Psoas muscle (tissue), 8 donors: ENCODE measurements around the gene CORO2B. TPM values are rescaled to one million over a fixed set of nuclear protein-coding genes. Genes with fewer than 3 reads are reported as not detected.
A peak's percentile ranks its signal among the peaks of the same experiment; 100 is the strongest.

Experiments
- ATAC-seq, 4 donors: fragments of 200-7000 bp; cut with Tn5 transposase; one replicate each; pipeline ENCODE4 v1.9.1; 2020; ENCODE audit warnings: moderate library complexity in 3 of 4, mild to moderate bottlenecking in 2 of 4
- DNase-seq, 2 donors: peaks; one replicate each; pipeline ENCODE4 v3.0.0-alpha.2; 2020
- H3K27ac ChIP-seq: fragments of 200-600 bp; one replicate; pipeline ENCODE4 v1.8.0; 2022
- H3K27me3 ChIP-seq, 3 donors: fragments of 200-600 bp in 1 of 3; one replicate each; pipeline versions ENCODE4 v1.6.1 to v1.8.0; 2013 to 2022; ENCODE audit warnings: low read length in 2 of 3, mild to moderate bottlenecking in 2 of 3, moderate library complexity in 1 of 3; ENCODE audit not compliant: insufficient read depth in 3 of 3
- H3K36me3 ChIP-seq, 2 donors: fragments of 200-600 bp in 1 of 2; one replicate each; pipeline versions ENCODE4 v1.6.1 to v1.8.0; 2013 to 2022; ENCODE audit warnings: low read depth in 1 of 2, mild to moderate bottlenecking in 1 of 2, moderate library complexity in 1 of 2; ENCODE audit not compliant: insufficient read depth in 1 of 2
- H3K4me1 ChIP-seq: fragments of 200-600 bp; one replicate; pipeline ENCODE4 v1.8.0; 2022
- H3K4me3 ChIP-seq: fragments of 200-600 bp; one replicate; pipeline ENCODE4 v1.8.0; 2022; ENCODE audit warnings: mild to moderate bottlenecking
- H3K9me3 ChIP-seq: fragments of 200-600 bp; one replicate; pipeline ENCODE4 v1.8.0; 2022
- CTCF ChIP-seq: fragments of 200-600 bp; IDR thresholded peaks from one replicate; pipeline ENCODE4 v1.8.0; 2022; ENCODE audit warnings: antibody characterized with exemption
- WGBS, 3 donors: extraction: QIAGEN DNeasy Blood & Tissue Kit; methylation state at CpG; one replicate each; pipeline versions ENCODE4 v1.1.6 to v1.1.7; 2013; 5-methylcytosine and 5-hydroxymethylcytosine counted together
- intact Hi-C, 2 donors: fragments of 100-400 bp; cut with DNase I; formaldehyde crosslinking; loops; one replicate each; pipeline versions ENCODE4 v1.11.0 to v1.14.2; 2022
- polyA plus RNA-seq, 3 donors: library from polyadenylated mRNA; stranded (reverse); fragments of 200-250 nt; gene quantifications; one replicate each; pipeline ENCODE4 v1.2.3, GENCODE V29; 2013
- total RNA-seq, 4 donors: library from RNA; stranded (reverse); fragmentation: NEBNext Ultra II Directional in 2 of 4; extraction: Animal tissue kit (Norgen Biotek cat#: 25700) in 2 of 4; gene quantifications; one replicate each; pipeline versions ENCODE4 v1.2.1 to v1.2.4, GENCODE V29; 2021 to 2023
- donor health status: healthy with polysubstance abuse.
- donor health status: DM: no; HTN: no; CAD: no; lungs with moderate emphysema.
- donor health status: Bipolar disorder and iron deficiency.
- donor health status: healthy.
- donor health status: DM: yes; HTN: yes; CAD: no.
- donor health status: DM: no; HTN: no; CAD: no.
- donor health status: DM: no; HTN: no; CAD: no.
- donor health status: DM: yes; HTN: yes; CAD: no.

Gene CORO2B
- total and polyA plus RNA-seq, 7 donors = 1.1 to 3.2 (median 2.0) TPM

- TF ChIP-seq CTCF = no peak
- no peaks in the 10 kb centered on the region for H3K9me3 ChIP-seq
- H3K4me3 ChIP-seq = no peak overlapping the region
- no peak for ATAC-seq
- DNase-seq = no peak
- H3K36me3 ChIP-seq = peaks cover 0 to 17% of the 10 kb centered on the region in 2 donors
- 83 to 84% (median 84%) methylated on average over 4 of the region's 4 CpGs for WGBS, 3 donors
- no peak overlapping the region for H3K27ac ChIP-seq
- intact Hi-C loops = no loop called here
- no peaks in the 10 kb centered on the region for H3K27me3 ChIP-seq
- H3K4me1 ChIP-seq = peaks cover 6% of the 10 kb centered on the region
Measured at GRCh38 chr15:68774120-68774519, 195.3 kb downstream of the CORO2B start.

- intact Hi-C loops = no loop called here
- DNase-seq (no peak), ATAC-seq (peak in 1 of 4 donors; percentile 18)
- peak overlapping the region; percentile 26 for H3K27ac ChIP-seq
- no peaks in the 10 kb centered on the region for H3K9me3 ChIP-seq
- TF ChIP-seq CTCF = no peak
- peaks cover 0 to 22% of the 10 kb centered on the region in 2 donors for H3K36me3 ChIP-seq
- H3K4me3 ChIP-seq = no peak overlapping the region
- whole genome bisulfite sequencing, 3 donors = 76 to 83% (median 76%) methylated on average over 3 of the region's 3 CpGs
- no peaks in the 10 kb centered on the region for H3K27me3 ChIP-seq
- H3K4me1 ChIP-seq = peaks cover 6% of the 10 kb centered on the region
Measured at GRCh38 chr15:68774521-68775235, 195.9 kb downstream of the CORO2B start.

- intact Hi-C loops = no loop called here
- Histone ChIP-seq H3K9me3 (no peaks in the 10 kb centered on the region), H3K4me3 (no peak overlapping the region), H3K27ac (peak overlapping the region; percentile 26), H3K27me3 (no peaks in the 10 kb centered on the region), H3K4me1 (peaks cover 6% of the 10 kb centered on the region), H3K36me3 (peaks cover 0 to 27% of the 10 kb centered on the region in 2 donors)
- peak in 2 of 4 donors; percentile 7 to 14 for ATAC-seq
- 65 to 84% (median 77%) methylated on average over 3 of the region's 3 CpGs for WGBS, 3 donors
- TF ChIP-seq CTCF = no peak
- no peak for DNase-seq
Measured at GRCh38 chr15:68775236-68775577, 196.4 kb downstream of the CORO2B start.

- DNase-seq (peak; percentile 79 to 92), ATAC-seq (peak; percentile 70 to 75 (median 71))
- Histone ChIP-seq H3K4me1 (peaks cover 6% of the 10 kb centered on the region), H3K27ac (peak overlapping the region; percentile 26), H3K4me3 (no peak overlapping the region), H3K9me3 (no peaks in the 10 kb centered on the region), H3K36me3 (peaks cover 0 to 33% of the 10 kb centered on the region in 2 donors), H3K27me3 (no peaks in the 10 kb centered on the region)
- WGBS, 3 donors = 17 to 26% (median 22%) methylated on average over 8 of the region's 8 CpGs
- no peak for TF ChIP-seq CTCF
- intact Hi-C loops = no loop called here
Measured at GRCh38 chr15:68775671-68776476, 197.1 kb downstream of the CORO2B start.
